Stimulated activated CD8-positive, alpha-beta memory T cell treated with anti-CD3 and anti-CD28 coated beads, Interleukin-15, amount 100 ng/mL, for 4 hours (primary cell): ENCODE results near the gene CCDC138.

Source experiments
- DNase-seq, 2 donors: peaks; one replicate each; pipeline ENCODE4 v3.0.0-alpha.2; 2020; ENCODE audit warnings: low read depth in 2 of 2

The CCDC138 gene

DNA sequence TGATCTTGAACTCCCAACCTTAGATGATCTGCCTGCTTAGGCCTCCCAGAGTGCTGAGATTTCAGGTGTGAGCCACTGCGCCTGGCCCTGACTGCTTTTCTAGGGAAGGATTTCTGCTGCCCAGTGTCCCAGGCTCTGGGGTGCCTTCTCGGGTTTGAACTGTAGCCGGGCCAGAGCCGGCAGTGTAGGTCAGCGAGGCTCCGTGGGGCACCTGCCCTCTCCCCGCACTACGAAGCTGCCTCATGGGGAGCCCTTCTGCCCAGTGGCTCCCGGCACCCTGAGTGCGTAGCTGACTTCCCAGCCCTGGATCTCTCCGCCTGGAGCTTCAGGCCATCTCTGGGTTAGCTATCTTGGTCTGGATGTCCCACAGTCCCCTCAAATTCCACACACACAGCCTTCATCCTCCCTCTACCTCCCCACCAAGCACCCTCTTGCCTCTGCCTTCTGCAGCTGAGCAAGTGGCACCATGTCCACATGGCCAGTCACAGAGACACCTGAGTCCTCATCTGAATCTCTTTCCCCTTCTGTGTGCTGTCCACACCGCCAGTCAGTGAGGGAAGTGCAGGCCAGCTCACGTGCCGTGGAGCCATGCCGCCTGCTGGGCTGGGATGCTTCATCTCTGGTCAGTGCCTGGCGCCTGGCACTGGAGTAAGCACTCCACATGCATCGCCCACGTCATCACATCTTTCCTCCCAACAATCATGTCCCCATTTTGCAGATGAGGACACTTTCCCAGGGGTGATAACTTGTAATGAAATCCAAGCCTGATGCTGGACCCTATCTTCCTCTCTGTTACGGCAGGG is 133.2 kb downstream of the CCDC138 start:
- DNase-seq, result no peak

DNA sequence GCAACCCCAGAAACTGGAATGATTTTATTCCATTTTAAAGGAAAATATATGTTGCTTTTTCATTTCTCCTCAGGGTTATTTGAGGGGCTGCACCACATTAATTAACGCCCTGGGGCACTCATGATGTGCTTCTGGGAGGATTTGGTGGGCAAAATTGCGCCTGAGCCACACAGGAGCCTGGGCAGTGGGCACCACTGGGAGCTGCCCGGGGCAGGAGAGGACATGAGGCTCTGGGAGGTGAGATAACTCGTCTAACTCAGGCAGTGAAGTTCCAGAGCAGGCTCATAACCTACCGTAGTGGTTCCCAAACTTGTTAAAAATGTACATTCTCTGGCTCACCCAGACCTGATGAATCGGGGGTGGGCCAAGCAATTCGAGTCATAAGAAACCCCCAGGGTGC is 134.1 kb downstream of the CCDC138 start:
- no peak for DNase-seq

GRCh38 chr2:108921096-108922030 is 134.8 kb downstream of the CCDC138 start:
- no peak for DNase-seq

DNA sequence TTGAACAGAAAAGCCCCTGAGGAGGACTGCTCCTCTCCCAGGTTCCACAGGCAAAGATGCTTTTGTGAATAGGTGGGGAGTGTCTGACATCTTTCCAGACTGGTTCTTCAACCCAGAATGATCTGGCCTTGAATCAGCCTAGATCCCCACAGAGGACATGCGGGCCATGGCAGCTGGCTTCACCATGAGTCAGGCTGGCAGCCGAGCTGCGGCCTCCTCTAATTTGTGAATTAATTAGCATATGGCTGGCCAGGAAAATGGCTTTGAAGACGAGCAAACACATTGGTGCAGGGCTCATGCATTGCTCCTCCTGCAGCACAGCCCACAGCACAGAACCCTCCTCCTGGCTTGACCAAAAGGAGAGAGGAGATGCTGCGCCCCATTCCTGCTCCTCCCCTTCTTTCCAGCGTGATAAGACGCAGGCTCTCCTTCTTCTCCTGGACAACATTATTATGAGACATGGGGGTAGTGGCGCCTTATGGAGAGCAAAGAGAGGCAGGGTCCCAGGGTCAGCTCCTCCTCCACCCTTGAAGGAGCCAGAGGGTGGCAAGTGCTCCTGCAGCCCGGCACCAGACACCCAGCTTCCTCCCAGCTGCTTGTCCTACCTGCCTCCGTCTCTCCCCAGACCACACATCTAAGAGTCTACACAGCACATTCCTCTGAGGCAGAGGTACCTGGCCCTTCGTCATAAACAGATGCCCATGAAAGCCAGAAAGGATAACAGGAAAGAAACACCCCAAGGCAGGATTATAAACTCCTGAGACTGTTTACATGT is 135.8 kb downstream of the CCDC138 start:
- no peak for DNase-seq

- no peak for DNase-seq
Measured at GRCh38 chr2:108923019-108923700, 136.6 kb downstream of the CCDC138 start.

GRCh38 chr2:108923736-108924579 is 137.4 kb downstream of the CCDC138 start:
- DNase-seq, result no peak

DNA sequence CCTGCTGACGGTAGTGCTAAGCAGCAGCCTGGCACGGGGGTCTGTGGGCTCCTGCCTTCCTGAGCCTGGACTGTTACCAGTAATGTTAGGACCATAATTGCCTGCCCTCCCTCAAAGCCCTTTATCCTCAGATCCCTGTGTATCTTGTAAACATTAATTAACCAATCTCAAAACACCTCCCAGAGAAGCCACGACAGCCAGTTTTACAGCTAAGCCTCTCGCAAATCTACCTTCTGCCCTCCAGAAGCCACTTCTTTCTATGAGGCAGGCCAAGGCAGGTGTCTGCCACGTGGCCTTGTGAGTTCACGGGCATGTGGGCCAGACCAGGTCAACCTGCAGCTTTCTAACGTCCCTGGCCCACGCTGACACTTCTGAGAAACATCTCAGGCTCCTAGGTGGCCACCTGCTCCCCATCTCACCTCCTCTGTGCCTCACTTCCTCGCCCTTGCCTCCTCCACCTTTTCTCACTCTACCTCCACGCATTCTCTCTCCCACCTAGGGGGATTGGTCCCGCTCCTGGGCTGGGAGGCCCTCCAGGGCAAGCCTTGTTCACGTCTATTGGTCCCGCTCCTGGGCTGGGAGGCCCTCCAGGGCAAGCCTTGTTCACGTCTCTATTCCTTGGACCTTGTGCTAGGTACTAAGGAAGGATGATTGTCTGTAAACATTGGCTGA is 138.1 kb downstream of the CCDC138 start:
- DNase-seq, result no peak

DNA sequence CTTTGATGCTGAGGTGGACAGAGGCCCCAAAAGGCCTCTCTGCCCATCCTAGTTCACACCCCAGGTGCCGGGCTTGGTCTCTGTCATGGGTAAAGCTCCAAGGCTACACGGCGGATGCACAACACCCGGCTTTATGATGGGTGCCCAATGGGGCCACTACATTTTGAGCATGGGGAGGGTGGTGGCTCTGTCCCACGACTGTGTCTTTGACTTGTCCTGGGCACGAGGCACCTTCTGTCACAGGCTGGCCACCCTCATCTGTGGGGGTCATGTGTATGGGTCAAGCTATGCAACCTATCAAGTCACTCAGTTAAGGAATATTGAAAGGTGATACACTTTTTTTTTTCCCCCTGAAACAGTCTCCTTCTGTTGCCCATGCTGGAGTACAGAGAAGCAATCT is 138.7 kb downstream of the CCDC138 start:
- no peak for DNase-seq

GRCh38 chr2:108925735-108926134 is 139.2 kb downstream of the CCDC138 start:
- DNase-seq, result no peak
